Measurements from ENCODE around the gene SNX21.
"Not testable (repeated sequence)": the region's sequence is repeated elsewhere in the genome, so short reads cannot be mapped to it uniquely, and the experiment has no call there.

DNA sequence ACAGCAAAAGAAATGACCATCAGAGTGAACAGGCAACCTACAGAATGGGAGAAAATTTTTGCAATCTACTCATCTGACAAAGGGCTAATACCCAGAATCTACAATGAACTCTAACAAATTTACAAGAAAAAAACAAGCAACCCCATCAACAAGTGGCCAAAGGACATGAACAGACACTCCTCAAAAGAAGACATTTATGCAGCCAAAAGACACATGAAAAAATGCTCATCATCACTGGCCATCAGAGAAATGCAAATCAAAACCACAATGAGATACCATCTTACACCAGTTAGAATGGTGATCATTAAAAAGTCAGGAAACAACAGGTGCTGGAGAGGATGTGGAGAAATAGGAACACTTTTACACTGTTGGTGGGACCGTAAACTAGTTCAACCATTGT, 36.1 kb upstream of the SNX21 start:
- TF ChIP-seq, protein P1, sequence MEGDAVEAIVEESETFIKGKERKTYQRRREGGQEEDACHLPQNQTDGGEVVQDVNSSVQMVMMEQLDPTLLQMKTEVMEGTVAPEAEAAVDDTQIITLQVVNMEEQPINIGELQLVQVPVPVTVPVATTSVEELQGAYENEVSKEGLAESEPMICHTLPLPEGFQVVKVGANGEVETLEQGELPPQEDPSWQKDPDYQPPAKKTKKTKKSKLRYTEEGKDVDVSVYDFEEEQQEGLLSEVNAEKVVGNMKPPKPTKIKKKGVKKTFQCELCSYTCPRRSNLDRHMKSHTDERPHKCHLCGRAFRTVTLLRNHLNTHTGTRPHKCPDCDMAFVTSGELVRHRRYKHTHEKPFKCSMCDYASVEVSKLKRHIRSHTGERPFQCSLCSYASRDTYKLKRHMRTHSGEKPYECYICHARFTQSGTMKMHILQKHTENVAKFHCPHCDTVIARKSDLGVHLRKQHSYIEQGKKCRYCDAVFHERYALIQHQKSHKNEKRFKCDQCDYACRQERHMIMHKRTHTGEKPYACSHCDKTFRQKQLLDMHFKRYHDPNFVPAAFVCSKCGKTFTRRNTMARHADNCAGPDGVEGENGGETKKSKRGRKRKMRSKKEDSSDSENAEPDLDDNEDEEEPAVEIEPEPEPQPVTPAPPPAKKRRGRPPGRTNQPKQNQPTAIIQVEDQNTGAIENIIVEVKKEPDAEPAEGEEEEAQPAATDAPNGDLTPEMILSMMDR (IDR thresholded peaks at IDR 0.05) = not testable (repeated sequence)
- not testable (repeated sequence) for TF ChIP-seq POLR2AphosphoS5 (IDR thresholded peaks at IDR 0.05); EP300 (IDR thresholded peaks at IDR 0.05; ENCODE audit: low read depth)
